Esophagus squamous epithelium (tissue), 5 donors: ENCODE measurements around the gene RAB7B. TPM values are rescaled to one million over a fixed set of nuclear protein-coding genes. Genes with fewer than 3 reads are reported as not detected.

Experiments
- DNase-seq: peaks from one replicate; lab custom pipeline; 2025; lab: John Stamatoyannopoulos, UW
- H3K27ac ChIP-seq, 4 donors: fragments of 200-600 bp; sonication (generic); one replicate each; pipeline ENCODE4 v1.5.1; 2016 to 2019; ENCODE audit warnings: mild to moderate bottlenecking in 1 of 4
- H3K27me3 ChIP-seq, 4 donors: fragments of 200-600 bp; sonication (generic); 1 replicate in 3 of 4; 2 replicates in 1 of 4; pipeline versions ENCODE4 v1.5.1 to v1.6.0; 2017 to 2021; ENCODE audit warnings: antibody characterized with exemption in 1 of 4
- H3K36me3 ChIP-seq, 3 donors: fragments of 200-600 bp; sonication (generic); one replicate each; pipeline ENCODE4 v1.5.1; 2016 to 2019
- H3K4me1 ChIP-seq, 3 donors: fragments of 200-600 bp; sonication (generic); one replicate each; pipeline ENCODE4 v1.5.1; 2017 to 2019
- H3K4me3 ChIP-seq, 4 donors: fragments of 200-600 bp; sonication (generic); 1 replicate in 3 of 4; 2 replicates in 1 of 4; pipeline ENCODE4 v1.5.1; 2016 to 2019; ENCODE audit warnings: mild to moderate bottlenecking in 2 of 4, moderate library complexity in 1 of 4
- H3K9me3 ChIP-seq, 3 donors: fragments of 200-600 bp; sonication (generic); one replicate each; pipeline ENCODE4 v1.5.1; 2016 to 2019
- CTCF ChIP-seq, 6 experiments: fragments of 450-650 bp in 4 of 6; fragments of 200-600 bp in 2 of 6; sonication (generic) in 2 of 6; IDR thresholded peaks; one replicate each; pipeline ENCODE4 v1.5.1; 2016 to 2019; ENCODE audit warnings: antibody characterized with exemption in 6 of 6, mild to moderate bottlenecking in 4 of 6, moderate library complexity in 4 of 6
- POLR2A ChIP-seq, 4 donors: fragments of 450-650 bp; IDR thresholded peaks; one replicate each; pipeline ENCODE4 v1.6.1; 2017; ENCODE audit warnings: antibody characterized with exemption in 4 of 4, mild to moderate bottlenecking in 4 of 4, moderate library complexity in 3 of 4
- WGBS, 2 donors: methylation state at CpG; one replicate each; pipeline ENCODE4 v1.1.5; 2018; 5-methylcytosine and 5-hydroxymethylcytosine counted together
- intact Hi-C: fragments of 100-400 bp; cut with DNase I; formaldehyde crosslinking; loops from one replicate; pipeline ENCODE4 v1.15.0; 2022
- total RNA-seq, 4 donors: library from RNA; depleted of rRNA; stranded (reverse); fragments of >200 nt; gene quantifications; one replicate each; pipeline ENCODE4 v1.1.0, GENCODE V29; 2016
- donor health status: DM: yes; HTN: yes; CAD: no.

The RAB7B gene
- total RNA-seq, 4 donors from 2014 or later, result 15.8 to 24.2 (median 21.4) TPM

- Histone ChIP-seq H3K9me3 (no peaks in the 10 kb centered on the region), H3K4me1 (peaks cover 0 to 12% (median 6%) of the 10 kb centered on the region in 3 donors), H3K27me3 (peaks cover 0 to 65% (median 0%) of the 10 kb centered on the region in 4 donors), H3K36me3 (no peaks in the 10 kb centered on the region), H3K27ac (no peak overlapping the region), H3K4me3 (no peak overlapping the region)
- DNase-seq, result no peak
- 87 to 96% methylated on average over 3 to 6 of the region's 6 CpGs for WGBS, 2 donors
- no peak for TF ChIP-seq CTCF (IDR thresholded peaks at IDR 0.05)
- TF ChIP-seq POLR2A (IDR thresholded peaks at IDR 0.05), result no peak
- intact Hi-C loops, result no loop called here
Measured at GRCh38 chr1:205962821-205963221, 40.4 kb downstream of the RAB7B start.

- WGBS, 2 donors, result 38 to 73% methylated on average over 7 to 9 of the region's 9 CpGs
- H3K27me3 ChIP-seq, result peaks cover 0 to 70% (median 0%) of the 10 kb centered on the region in 4 donors
- TF ChIP-seq CTCF (IDR thresholded peaks at IDR 0.05) (no peak), POLR2A (IDR thresholded peaks at IDR 0.05) (no peak)
- no peak overlapping the region for H3K27ac ChIP-seq
- no peaks in the 10 kb centered on the region for H3K9me3 ChIP-seq
- no peak overlapping the region for H3K4me3 ChIP-seq
- no peaks in the 10 kb centered on the region for H3K36me3 ChIP-seq
- intact Hi-C loops, result no loop called here
- peaks cover 0 to 12% (median 6%) of the 10 kb centered on the region in 3 donors for H3K4me1 ChIP-seq
- no peak for DNase-seq
Measured at GRCh38 chr1:205961991-205962820, 41.0 kb downstream of the RAB7B start.

- 0% methylated on average over 2 of the region's 2 CpGs; no CpG with 5 or more reads in 1 of the 2 donors for WGBS, 2 donors
- H3K27me3 ChIP-seq, result peaks cover 0 to 78% (median 0%) of the 10 kb centered on the region in 4 donors
- DNase-seq, result no peak
- no peak overlapping the region for H3K4me3 ChIP-seq
- H3K9me3 ChIP-seq, result no peaks in the 10 kb centered on the region
- no peaks in the 10 kb centered on the region for H3K36me3 ChIP-seq
- no peak overlapping the region for H3K27ac ChIP-seq
- intact Hi-C loops, result no loop called here
- no peak for TF ChIP-seq POLR2A (IDR thresholded peaks at IDR 0.05)
- no peak for TF ChIP-seq CTCF (IDR thresholded peaks at IDR 0.05)
- H3K4me1 ChIP-seq, result peaks cover 0 to 12% (median 6%) of the 10 kb centered on the region in 3 donors
Measured at GRCh38 chr1:205961405-205961804, 41.8 kb downstream of the RAB7B start.

GRCh38 chr1:205959789-205960188 lies 43.4 kb downstream of the RAB7B start:
- intact Hi-C loops, result no loop called here
- Histone ChIP-seq H3K9me3 (no peaks in the 10 kb centered on the region), H3K4me3 (no peak overlapping the region), H3K4me1 (peaks cover 0 to 12% (median 6%) of the 10 kb centered on the region in 3 donors), H3K36me3 (no peaks in the 10 kb centered on the region), H3K27me3 (peaks cover 0 to 90% (median 0%) of the 10 kb centered on the region in 4 donors), H3K27ac (no peak overlapping the region)
- 68 to 77% methylated on average over 3 to 4 of the region's 4 CpGs for WGBS, 2 donors
- TF ChIP-seq POLR2A (IDR thresholded peaks at IDR 0.05) (no peak), CTCF (IDR thresholded peaks at IDR 0.05) (no peak)
- no peak for DNase-seq

- H3K27ac ChIP-seq, result no peak overlapping the region
- no peaks in the 10 kb centered on the region for H3K9me3 ChIP-seq
- 75 to 95% methylated on average over 1 of the region's 1 CpG for WGBS, 2 donors
- intact Hi-C loops, result no loop called here
- peaks cover 0 to 85% (median 0%) of the 10 kb centered on the region in 4 donors for H3K27me3 ChIP-seq
- peaks cover 0 to 14% (median 11%) of the 10 kb centered on the region in 3 donors for H3K4me1 ChIP-seq
- DNase-seq, result no peak
- H3K36me3 ChIP-seq, result no peaks in the 10 kb centered on the region
- no peak overlapping the region for H3K4me3 ChIP-seq
- TF ChIP-seq POLR2A (IDR thresholded peaks at IDR 0.05) (no peak), CTCF (IDR thresholded peaks at IDR 0.05) (no peak)
Measured at GRCh38 chr1:205955499-205955898, 47.7 kb downstream of the RAB7B start.
